ENCODE measurements around the gene POLD4. TPM values are rescaled to one million over a fixed set of nuclear protein-coding genes. Genes with fewer than 3 reads are reported as not detected.

The POLD4 gene
- total and polyA plus RNA-seq, 7 donors = 31.8 to 89.8 (median 72.6) TPM

- DNase-seq = no peak
Measured at GRCh38 chr11:67332081-67332691, 21.2 kb downstream of the POLD4 start.

GRCh38 chr11:67323526-67323925 is 29.8 kb downstream of the POLD4 start:
- no peak overlapping the region for H3K27ac ChIP-seq
- peaks cover 0 to 24% of the 10 kb centered on the region in 2 donors for H3K36me3 ChIP-seq (ENCODE audit: insufficient read depth in 1 of 2, low read depth in 1 of 2)
- H3K4me3 ChIP-seq = no peak overlapping the region
- no peaks in the 10 kb centered on the region for H3K27me3 ChIP-seq (ENCODE audit: insufficient read depth in 3 of 3, low read length in 2 of 3)
- no peaks in the 10 kb centered on the region for H3K9me3 ChIP-seq
- ATAC-seq = no peak
- no peak for TF ChIP-seq CTCF (IDR thresholded peaks at IDR 0.05)
- H3K4me1 ChIP-seq = peaks cover 13% of the 10 kb centered on the region
- DNase-seq = no peak
- 89 to 90% (median 89%) methylated on average over 7 of the region's 7 CpGs for WGBS, 3 donors
- intact Hi-C loops (cut with DNase I) = no loop called here

More at GRCh38 chr11:67332081-67332691, 21.2 kb downstream of the POLD4 start:
- H3K36me3 ChIP-seq (ENCODE audit: insufficient read depth in 1 of 2, low read depth in 1 of 2) = peaks cover 0 to 4% of the 10 kb centered on the region in 2 donors
- intact Hi-C loops (cut with DNase I) = no loop called here
- no peak overlapping the region for H3K27ac ChIP-seq
- ATAC-seq = no peak
- no peak overlapping the region for H3K4me3 ChIP-seq
- TF ChIP-seq CTCF (IDR thresholded peaks at IDR 0.05) = no peak
- 87 to 88% (median 87%) methylated on average over 6 of the region's 6 CpGs for WGBS, 3 donors
- H3K9me3 ChIP-seq = no peaks in the 10 kb centered on the region
- H3K4me1 ChIP-seq = no peaks in the 10 kb centered on the region
- H3K27me3 ChIP-seq (ENCODE audit: insufficient read depth in 3 of 3, low read length in 2 of 3) = no peaks in the 10 kb centered on the region

- intact Hi-C loops (cut with DNase I) = no loop called here
- ATAC-seq = no peak
- TF ChIP-seq CTCF (IDR thresholded peaks at IDR 0.05) = no peak
- Histone ChIP-seq H3K27ac (no peak overlapping the region), H3K36me3 (ENCODE audit: insufficient read depth in 1 of 2, low read depth in 1 of 2) (peaks cover 0 to 24% of the 10 kb centered on the region in 2 donors), H3K4me1 (peaks cover 16% of the 10 kb centered on the region), H3K27me3 (ENCODE audit: insufficient read depth in 3 of 3, low read length in 2 of 3) (no peaks in the 10 kb centered on the region), H3K4me3 (no peak overlapping the region), H3K9me3 (no peaks in the 10 kb centered on the region)
- 93 to 94% (median 93%) methylated on average over 3 of the region's 3 CpGs for WGBS, 3 donors
- DNase-seq = no peak
Measured at GRCh38 chr11:67322049-67322448, 31.3 kb downstream of the POLD4 start.

- 70 to 77% (median 76%) methylated on average over 6 of the region's 6 CpGs for WGBS, 3 donors
- ATAC-seq = no peak
Measured at GRCh38 chr11:67321313-67321871, 32.0 kb downstream of the POLD4 start.

More at GRCh38 chr11:67321313-67321871, 32.0 kb downstream of the POLD4 start:
- no peak for TF ChIP-seq CTCF (IDR thresholded peaks at IDR 0.05)
- Histone ChIP-seq H3K4me3 (no peak overlapping the region), H3K27me3 (ENCODE audit: insufficient read depth in 3 of 3, low read length in 2 of 3) (no peaks in the 10 kb centered on the region), H3K4me1 (peaks cover 16% of the 10 kb centered on the region), H3K36me3 (ENCODE audit: insufficient read depth in 1 of 2, low read depth in 1 of 2) (peaks cover 0 to 24% of the 10 kb centered on the region in 2 donors), H3K27ac (no peak overlapping the region), H3K9me3 (no peaks in the 10 kb centered on the region)
- no peak for DNase-seq
- intact Hi-C loops (cut with DNase I) = no loop called here
